OCI-LY7 (cell line): ENCODE results near the gene AEN. TPM values are rescaled to one million over a fixed set of nuclear protein-coding genes. Genes with fewer than 3 reads are reported as not detected.

Source experiments
- BruUV-seq: library from RNA; stranded (reverse); fragments of 400-500 nt; replicated peaks from 2 replicates; lab custom pipeline; 2021; lab: Mats Ljungman, UMichigan
- CTCF ChIA-PET: fragments of 300-600 bp; sonication (Branson Sonifier 250); formaldehyde crosslinking; loops from one replicate; lab custom pipeline; 2022; ENCODE audit warnings: antibody characterized with exemption; ENCODE audit not compliant: unreplicated experiment; lab: Charles Lee
- POLR2A ChIA-PET: fragments of 300-600 bp; sonication (Branson Sonifier 250); formaldehyde crosslinking; loops from one replicate; lab custom pipeline; 2022; ENCODE audit warnings: antibody characterized with exemption; lab: Charles Lee
- DNase-seq: peaks from one replicate; pipeline ENCODE4 v3.0.0-alpha.2; 2015; ENCODE audit warnings: low spot score
- H2AFZ ChIP-seq: fragments of 200-600 bp; sonication (generic), shearing (Covaris generic); 2 replicates; pipeline ENCODE4 v1.6.1; 2014; ENCODE audit warnings: mild to moderate bottlenecking, antibody characterized with exemption, low read length, moderate library complexity
- H3K27ac ChIP-seq: fragments of 200-600 bp; sonication (generic); 2 replicates; pipeline ENCODE4 v1.5.1; 2014; ENCODE audit warnings: mixed run types, low read depth, mild to moderate bottlenecking, moderate library complexity, low read length, inconsistent platforms; ENCODE audit not compliant: poor library complexity, severe bottlenecking
- H3K36me3 ChIP-seq: fragments of 200-600 bp; sonication (generic); 2 replicates; pipeline ENCODE4 v1.6.1; 2014; ENCODE audit warnings: mild to moderate bottlenecking, antibody characterized with exemption, low read length, moderate library complexity, mixed read lengths; ENCODE audit not compliant: insufficient read depth
- H3K4me1 ChIP-seq: fragments of 200-600 bp; sonication (generic); 2 replicates; pipeline ENCODE4 v1.5.1; 2014; ENCODE audit warnings: mild to moderate bottlenecking, low read length; ENCODE audit not compliant: insufficient read depth, poor library complexity, severe bottlenecking
- H3K4me2 ChIP-seq: fragments of 200-600 bp; sonication (generic); 2 replicates; pipeline ENCODE4 v1.6.1; 2014; ENCODE audit warnings: mild to moderate bottlenecking, low read length
- H3K4me3 ChIP-seq: fragments of 200-600 bp; sonication (generic); 2 replicates; pipeline ENCODE4 v1.5.1; 2014; ENCODE audit warnings: mild to moderate bottlenecking, low read depth, low read length; ENCODE audit not compliant: poor library complexity, severe bottlenecking
- H3K79me2 ChIP-seq: fragments of 200-600 bp; sonication (generic); 2 replicates; pipeline ENCODE4 v1.6.1; 2016; ENCODE audit warnings: low read depth, mild to moderate bottlenecking, low read length, moderate library complexity, mixed read lengths; ENCODE audit not compliant: insufficient read depth
- H3K9me2 ChIP-seq: fragments of 200-600 bp; sonication (generic); 2 replicates; pipeline ENCODE4 v1.6.1; 2016; ENCODE audit warnings: mild to moderate bottlenecking, low read length, mixed read lengths; ENCODE audit not compliant: insufficient read depth
- H3K9me3 ChIP-seq: fragments of 200-600 bp; sonication (generic); 2 replicates; pipeline ENCODE4 v1.6.1; 2014; ENCODE audit warnings: mild to moderate bottlenecking, mixed run types, low read length, mixed read lengths
- H4K20me1 ChIP-seq: fragments of 200-600 bp; sonication (generic); 2 replicates; pipeline ENCODE4 v1.6.1; 2014; ENCODE audit warnings: mild to moderate bottlenecking, antibody characterized with exemption, low read length, moderate library complexity, mixed read lengths; ENCODE audit not compliant: insufficient read depth
- EZH2phosphoT487 ChIP-seq: fragments of 200-600 bp; sonication (generic); IDR thresholded peaks from 2 replicates; pipeline ENCODE4 v1.6.1; 2018; ENCODE audit warnings: low read depth, borderline replicate concordance, mild to moderate bottlenecking, mixed run types, antibody characterized with exemption, low read length, moderate library complexity, mixed read lengths
- intact Hi-C: fragments of 100-400 bp; cut with micrococcal nuclease; formaldehyde crosslinking; loops from one replicate; pipeline ENCODE4 v1.10.0; 2022; ENCODE audit not compliant: unreplicated experiment
- total RNA-seq, 2 experiments: library from RNA; depleted of rRNA in 1 of 2; stranded (reverse); fragments of >200 nt in 1 of 2; shearing (Covaris generic) in 1 of 2; gene quantifications; 2 replicates each; pipeline ENCODE4 v1.2.3, GENCODE V29; 2014 to 2022
- TF ChIP-seq, protein P1 (sequence below): fragments of 200-600 bp; sonication (generic); conservative IDR thresholded peaks from 2 replicates; pipeline ENCODE4 v1.5.1; 2014; ENCODE audit warnings: mild to moderate bottlenecking, antibody characterized with exemption, low read length, moderate library complexity, mixed read lengths

Gene AEN
- total RNA-seq, 2 experiments from 2014 or later, result 43.1 to 66.6 TPM

DNA sequence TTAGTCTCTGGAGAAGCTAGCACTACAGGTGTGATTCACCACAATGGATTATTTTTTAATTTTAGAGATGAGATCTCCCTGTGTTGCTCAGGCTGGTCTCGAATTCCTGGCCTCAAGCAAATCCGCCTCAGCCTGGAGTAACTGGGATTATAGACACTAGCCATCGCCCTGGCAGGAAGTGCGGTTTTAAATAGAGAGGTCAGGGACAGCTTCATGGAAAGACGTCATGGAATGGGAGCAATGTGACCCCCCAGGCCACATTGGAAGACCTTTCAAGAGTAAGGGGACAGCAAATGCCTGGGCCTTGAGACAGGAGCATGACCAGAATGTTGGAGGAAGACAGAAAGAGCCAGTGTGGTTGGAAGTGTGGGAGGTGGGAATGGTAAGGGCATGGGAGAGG, 15.5 kb downstream of the AEN start:
- Histone ChIP-seq H2AFZ (no peak overlapping the region), H3K4me1 (peaks cover 82% of the 10 kb centered on the region), H3K9me2 (no peaks in the 10 kb centered on the region), H3K4me2 (peak overlapping the region; percentile 97), H3K4me3 (peak overlapping the region; percentile 81), H3K9me3 (no peaks in the 10 kb centered on the region), H4K20me1 (no peaks in the 10 kb centered on the region), H3K79me2 (peaks cover 70% of the 10 kb centered on the region), H3K36me3 (peaks cover 63% of the 10 kb centered on the region), H3K27ac (peak overlapping the region; percentile 97)
- no TSS peak for BruUV-seq
- intact Hi-C loops, result no loop called here
- ChIA-PET CTCF (no interaction called here), POLR2A (interaction anchor here (0.7 to 1.7 kb wide), 2 partner anchors 9 to 10 kb away, joined by 3 to 8 read pairs; no protein-coding TSS in a partner anchor)
- TF ChIP-seq, protein P1, sequence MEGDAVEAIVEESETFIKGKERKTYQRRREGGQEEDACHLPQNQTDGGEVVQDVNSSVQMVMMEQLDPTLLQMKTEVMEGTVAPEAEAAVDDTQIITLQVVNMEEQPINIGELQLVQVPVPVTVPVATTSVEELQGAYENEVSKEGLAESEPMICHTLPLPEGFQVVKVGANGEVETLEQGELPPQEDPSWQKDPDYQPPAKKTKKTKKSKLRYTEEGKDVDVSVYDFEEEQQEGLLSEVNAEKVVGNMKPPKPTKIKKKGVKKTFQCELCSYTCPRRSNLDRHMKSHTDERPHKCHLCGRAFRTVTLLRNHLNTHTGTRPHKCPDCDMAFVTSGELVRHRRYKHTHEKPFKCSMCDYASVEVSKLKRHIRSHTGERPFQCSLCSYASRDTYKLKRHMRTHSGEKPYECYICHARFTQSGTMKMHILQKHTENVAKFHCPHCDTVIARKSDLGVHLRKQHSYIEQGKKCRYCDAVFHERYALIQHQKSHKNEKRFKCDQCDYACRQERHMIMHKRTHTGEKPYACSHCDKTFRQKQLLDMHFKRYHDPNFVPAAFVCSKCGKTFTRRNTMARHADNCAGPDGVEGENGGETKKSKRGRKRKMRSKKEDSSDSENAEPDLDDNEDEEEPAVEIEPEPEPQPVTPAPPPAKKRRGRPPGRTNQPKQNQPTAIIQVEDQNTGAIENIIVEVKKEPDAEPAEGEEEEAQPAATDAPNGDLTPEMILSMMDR, result no peak
- no peak for TF ChIP-seq EZH2phosphoT487
- DNase-seq, result no peak

DNA sequence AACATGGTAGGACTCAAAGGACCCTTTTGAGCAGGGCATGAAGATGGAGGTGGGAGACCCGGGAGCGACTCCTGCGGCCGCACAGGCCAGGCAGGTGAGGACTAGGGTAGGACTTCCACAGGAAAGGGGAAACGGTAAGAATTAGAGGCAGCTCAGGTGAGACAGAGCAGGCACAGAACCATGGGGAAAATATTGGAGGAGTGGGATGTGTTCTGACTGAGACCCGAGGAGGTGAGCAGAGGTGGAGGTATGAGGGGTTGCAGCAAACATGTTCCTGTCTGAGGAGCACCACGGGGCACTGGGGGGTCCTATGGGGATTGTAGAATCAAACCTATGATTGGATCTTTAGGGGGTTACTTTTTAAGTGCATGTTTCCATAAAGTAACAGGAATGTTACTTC, 16.3 kb downstream of the AEN start:
- H3K4me3 ChIP-seq, result peak overlapping the region; percentile 81
- no peak overlapping the region for H2AFZ ChIP-seq
- no peak for DNase-seq
- peak overlapping the region; percentile 97 for H3K27ac ChIP-seq
- ChIA-PET POLR2A (interaction anchor here (0.6 to 2.1 kb wide), 5 partner anchors 10 to 236 kb away, joined by 3 to 25 read pairs (median 11); no protein-coding TSS in a partner anchor), CTCF (no interaction called here)
- intact Hi-C loops, result no loop called here
- no peaks in the 10 kb centered on the region for H4K20me1 ChIP-seq
- H3K36me3 ChIP-seq, result peaks cover 60% of the 10 kb centered on the region
- no TSS peak for BruUV-seq
- H3K79me2 ChIP-seq, result peaks cover 76% of the 10 kb centered on the region
- no peak for TF ChIP-seq EZH2phosphoT487
- TF ChIP-seq, protein P1, result no peak
- H3K4me1 ChIP-seq, result peaks cover 83% of the 10 kb centered on the region
- H3K9me2 ChIP-seq, result no peaks in the 10 kb centered on the region
- H3K4me2 ChIP-seq, result peak overlapping the region; percentile 97
- H3K9me3 ChIP-seq, result no peaks in the 10 kb centered on the region
